SK-N-SH (cell line): ENCODE results near the gene SHROOM3.

Source experiments
- FOXM1 ChIP-seq: IDR thresholded peaks from 2 replicates; pipeline ENCODE4 v1.4.0; 2012; ENCODE audit warnings: low read depth, mild to moderate bottlenecking
- TAF1 ChIP-seq: IDR thresholded peaks from 2 replicates; pipeline ENCODE4 v1.6.1; 2012; ENCODE audit warnings: low read depth, mild to moderate bottlenecking, low read length, moderate library complexity, borderline replicate concordance
- TF ChIP-seq, protein P1 (sequence below): fragments of 200-600 bp; sonication (generic); IDR thresholded peaks from 2 replicates; pipeline ENCODE4 v1.6.1; 2017; ENCODE audit warnings: antibody characterized with exemption, mild to moderate bottlenecking, moderate library complexity

DNA sequence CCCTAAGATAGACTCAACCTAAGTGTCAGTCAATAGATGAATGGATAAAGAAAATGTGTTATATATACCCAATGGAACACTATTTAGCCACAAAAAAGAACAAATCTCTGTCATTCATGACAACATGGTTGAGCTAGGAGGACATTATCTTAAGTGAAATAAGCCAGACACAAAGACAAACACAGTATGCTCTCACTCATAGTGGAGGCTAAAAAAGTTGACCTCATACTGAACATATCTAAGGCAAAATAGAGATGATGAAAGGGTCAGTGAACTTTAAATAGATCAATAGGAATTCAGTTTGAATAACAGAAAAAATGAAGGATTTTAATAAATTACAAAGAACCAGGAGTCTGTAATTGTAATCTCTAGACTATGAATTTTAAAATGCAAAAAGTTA, 356.4 kb downstream of the SHROOM3 start:
- TF ChIP-seq, protein P1, sequence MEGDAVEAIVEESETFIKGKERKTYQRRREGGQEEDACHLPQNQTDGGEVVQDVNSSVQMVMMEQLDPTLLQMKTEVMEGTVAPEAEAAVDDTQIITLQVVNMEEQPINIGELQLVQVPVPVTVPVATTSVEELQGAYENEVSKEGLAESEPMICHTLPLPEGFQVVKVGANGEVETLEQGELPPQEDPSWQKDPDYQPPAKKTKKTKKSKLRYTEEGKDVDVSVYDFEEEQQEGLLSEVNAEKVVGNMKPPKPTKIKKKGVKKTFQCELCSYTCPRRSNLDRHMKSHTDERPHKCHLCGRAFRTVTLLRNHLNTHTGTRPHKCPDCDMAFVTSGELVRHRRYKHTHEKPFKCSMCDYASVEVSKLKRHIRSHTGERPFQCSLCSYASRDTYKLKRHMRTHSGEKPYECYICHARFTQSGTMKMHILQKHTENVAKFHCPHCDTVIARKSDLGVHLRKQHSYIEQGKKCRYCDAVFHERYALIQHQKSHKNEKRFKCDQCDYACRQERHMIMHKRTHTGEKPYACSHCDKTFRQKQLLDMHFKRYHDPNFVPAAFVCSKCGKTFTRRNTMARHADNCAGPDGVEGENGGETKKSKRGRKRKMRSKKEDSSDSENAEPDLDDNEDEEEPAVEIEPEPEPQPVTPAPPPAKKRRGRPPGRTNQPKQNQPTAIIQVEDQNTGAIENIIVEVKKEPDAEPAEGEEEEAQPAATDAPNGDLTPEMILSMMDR = no peak
- TF ChIP-seq TAF1 (no peak), FOXM1 (no peak)
